Measurements from ENCODE around the gene REPIN1. TPM values are rescaled to one million over a fixed set of nuclear protein-coding genes. Genes with fewer than 3 reads are reported as not detected.

REPIN1 gene
- total RNA-seq, 1 donor from 2014 or later, result 49.4 TPM

- Histone ChIP-seq H3K9me3 (no peaks in the 10 kb centered on the region), H3K4me1 (peaks cover 9% of the 10 kb centered on the region), H3K36me3 (peaks cover 0 to 12% of the 10 kb centered on the region in 2 donors), H3K27me3 (no peaks in the 10 kb centered on the region), H3K27ac (no peak overlapping the region), H3K4me3 (no peak overlapping the region)
- no peak for TF ChIP-seq POLR2A (IDR thresholded peaks at IDR 0.05)
- TF ChIP-seq POLR2AphosphoS5 (IDR thresholded peaks at IDR 0.05; ENCODE audit: insufficient read depth in 1 of 2, low read depth in 1 of 2), result no peak
- TF ChIP-seq, protein P1, sequence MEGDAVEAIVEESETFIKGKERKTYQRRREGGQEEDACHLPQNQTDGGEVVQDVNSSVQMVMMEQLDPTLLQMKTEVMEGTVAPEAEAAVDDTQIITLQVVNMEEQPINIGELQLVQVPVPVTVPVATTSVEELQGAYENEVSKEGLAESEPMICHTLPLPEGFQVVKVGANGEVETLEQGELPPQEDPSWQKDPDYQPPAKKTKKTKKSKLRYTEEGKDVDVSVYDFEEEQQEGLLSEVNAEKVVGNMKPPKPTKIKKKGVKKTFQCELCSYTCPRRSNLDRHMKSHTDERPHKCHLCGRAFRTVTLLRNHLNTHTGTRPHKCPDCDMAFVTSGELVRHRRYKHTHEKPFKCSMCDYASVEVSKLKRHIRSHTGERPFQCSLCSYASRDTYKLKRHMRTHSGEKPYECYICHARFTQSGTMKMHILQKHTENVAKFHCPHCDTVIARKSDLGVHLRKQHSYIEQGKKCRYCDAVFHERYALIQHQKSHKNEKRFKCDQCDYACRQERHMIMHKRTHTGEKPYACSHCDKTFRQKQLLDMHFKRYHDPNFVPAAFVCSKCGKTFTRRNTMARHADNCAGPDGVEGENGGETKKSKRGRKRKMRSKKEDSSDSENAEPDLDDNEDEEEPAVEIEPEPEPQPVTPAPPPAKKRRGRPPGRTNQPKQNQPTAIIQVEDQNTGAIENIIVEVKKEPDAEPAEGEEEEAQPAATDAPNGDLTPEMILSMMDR (IDR thresholded peaks at IDR 0.05), result no peak
- DNase-seq (ENCODE audit: extremely low spot score in 2 of 2), result no peak
- intact Hi-C loops (cut with DNase I), result no loop called here
These were observed 30.9 kb downstream of the REPIN1 start for GRCh38 chr7:150399421-150400007.

DNA sequence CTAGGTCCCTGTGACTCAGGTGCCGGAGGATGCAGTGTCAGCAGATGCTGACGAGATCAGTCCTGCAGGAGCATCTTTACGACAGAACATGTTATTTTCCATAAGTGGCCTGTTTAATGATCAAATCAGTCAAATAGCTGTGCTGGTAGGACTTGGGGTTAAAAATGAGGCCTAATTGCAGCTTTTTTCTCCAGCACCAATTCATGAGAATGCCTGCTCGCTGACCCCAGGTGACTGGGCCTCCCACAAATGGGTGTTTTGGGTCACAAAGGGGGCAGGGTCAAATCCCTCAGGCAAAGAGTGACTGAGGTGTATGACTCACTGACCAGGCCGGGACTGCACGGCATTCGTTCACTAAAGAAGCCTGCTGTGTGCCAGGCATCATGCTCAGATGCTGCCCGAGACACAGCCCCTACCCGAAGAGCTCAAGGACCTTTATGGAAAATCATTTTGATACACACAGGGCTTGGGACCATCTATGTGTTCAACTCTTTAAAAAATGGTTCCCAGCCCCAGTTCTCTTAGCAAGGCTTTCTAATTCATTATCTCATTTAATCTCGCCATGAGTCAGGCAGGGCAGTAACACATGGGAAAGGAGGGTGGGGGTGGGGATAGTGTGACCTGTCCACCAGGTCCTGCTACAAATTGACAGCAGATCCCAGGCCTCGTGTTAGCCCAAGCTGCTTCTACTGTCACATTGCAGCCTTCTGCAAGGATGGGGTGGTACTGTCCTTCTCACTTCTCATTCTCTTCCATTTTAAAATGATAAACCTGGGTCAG, 31.6 kb downstream of the REPIN1 start:
- peaks cover 0 to 12% of the 10 kb centered on the region in 2 donors for H3K36me3 ChIP-seq
- intact Hi-C loops (cut with DNase I), result no loop called here

GRCh38 chr7:150400788-150401423, 32.3 kb downstream of the REPIN1 start:
- H3K27me3 ChIP-seq, result no peaks in the 10 kb centered on the region
- H3K27ac ChIP-seq, result no peak overlapping the region
- intact Hi-C loops (cut with DNase I), result no loop called here
- DNase-seq (ENCODE audit: extremely low spot score in 2 of 2), result no peak
- H3K4me1 ChIP-seq, result peaks cover 16% of the 10 kb centered on the region
- H3K4me3 ChIP-seq, result no peak overlapping the region
- TF ChIP-seq POLR2A (IDR thresholded peaks at IDR 0.05) (no peak), POLR2AphosphoS5 (IDR thresholded peaks at IDR 0.05; ENCODE audit: insufficient read depth in 1 of 2, low read depth in 1 of 2) (no peak)
- TF ChIP-seq, protein P1 (IDR thresholded peaks at IDR 0.05), result no peak
- H3K9me3 ChIP-seq, result no peaks in the 10 kb centered on the region
- H3K36me3 ChIP-seq, result peaks cover 0 to 12% of the 10 kb centered on the region in 2 donors

More for the DNA sequence above, 31.6 kb downstream of the REPIN1 start:
- no peak overlapping the region for H3K4me3 ChIP-seq
- H3K27ac ChIP-seq, result no peak overlapping the region
- TF ChIP-seq, protein P1 (IDR thresholded peaks at IDR 0.05), result no peak
- TF ChIP-seq POLR2A (IDR thresholded peaks at IDR 0.05), result no peak
- no peak for TF ChIP-seq POLR2AphosphoS5 (IDR thresholded peaks at IDR 0.05; ENCODE audit: insufficient read depth in 1 of 2, low read depth in 1 of 2)
- no peaks in the 10 kb centered on the region for H3K27me3 ChIP-seq
- peaks cover 13% of the 10 kb centered on the region for H3K4me1 ChIP-seq
- no peak for DNase-seq (ENCODE audit: extremely low spot score in 2 of 2)
- H3K9me3 ChIP-seq, result no peaks in the 10 kb centered on the region

DNA sequence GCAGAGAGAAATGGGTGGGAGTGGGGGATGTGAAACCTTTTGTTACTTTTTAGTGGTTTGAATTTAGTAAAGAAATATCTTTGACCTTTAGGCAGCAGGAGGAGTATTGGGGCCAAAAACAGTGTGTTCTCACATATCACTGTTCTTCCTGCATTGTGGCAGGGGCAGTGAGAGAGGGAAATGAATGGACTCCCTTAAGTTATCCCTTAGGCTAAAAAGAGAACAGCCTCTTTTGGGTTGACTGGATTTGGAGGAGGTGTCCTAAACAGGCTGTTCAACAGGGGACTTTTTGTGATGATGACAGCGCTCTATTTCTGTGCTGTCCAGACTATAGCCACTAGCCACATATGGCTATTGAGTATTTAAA, 32.8 kb downstream of the REPIN1 start:
- no peaks in the 10 kb centered on the region for H3K27me3 ChIP-seq
- peaks cover 0 to 11% of the 10 kb centered on the region in 2 donors for H3K36me3 ChIP-seq
- TF ChIP-seq, protein P1 (IDR thresholded peaks at IDR 0.05), result no peak
- TF ChIP-seq POLR2A (IDR thresholded peaks at IDR 0.05) (no peak), POLR2AphosphoS5 (IDR thresholded peaks at IDR 0.05; ENCODE audit: insufficient read depth in 1 of 2, low read depth in 1 of 2) (no peak)
- intact Hi-C loops (cut with DNase I), result no loop called here
- no peak for DNase-seq (ENCODE audit: extremely low spot score in 2 of 2)
- H3K4me1 ChIP-seq, result peaks cover 21% of the 10 kb centered on the region
- no peak overlapping the region for H3K4me3 ChIP-seq
- H3K27ac ChIP-seq, result no peak overlapping the region
- H3K9me3 ChIP-seq, result no peaks in the 10 kb centered on the region
